ENCODE data around the gene BRD1.

DNA sequence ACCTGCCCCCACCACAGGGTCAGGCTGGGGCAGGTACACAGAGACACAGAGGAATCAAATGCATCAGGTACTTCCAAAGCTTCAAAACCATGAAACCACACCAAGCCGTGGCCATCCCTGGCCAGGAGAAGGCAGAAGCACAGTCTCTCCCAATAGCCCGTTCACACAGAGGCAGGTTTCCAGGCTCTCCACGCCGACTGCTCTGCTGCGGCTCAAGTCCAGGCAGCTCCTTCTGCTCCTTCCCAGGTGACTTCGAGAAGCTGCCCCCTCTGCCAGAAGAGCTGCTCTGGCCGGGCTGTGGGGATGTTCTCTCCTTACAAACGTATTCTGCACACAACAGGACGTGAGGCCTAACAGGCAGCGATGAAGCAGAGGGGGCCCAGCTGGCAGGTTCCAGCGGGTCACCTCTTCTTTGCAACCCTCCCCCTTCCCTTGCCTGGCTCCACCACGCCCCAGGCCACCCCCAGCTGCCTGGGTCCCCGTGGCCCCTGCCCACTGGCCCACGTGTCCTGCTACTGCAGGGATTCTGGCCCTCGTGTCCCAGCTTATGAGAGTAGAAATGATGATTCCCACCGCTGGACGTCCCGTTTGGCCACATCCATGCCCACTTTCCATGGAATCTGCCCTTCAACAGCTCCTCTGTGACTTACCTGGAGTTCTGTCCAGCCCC lies 26.1 kb downstream of the BRD1 start:
- TF ChIP-seq POLR2A (IDR thresholded peaks at IDR 0.05) (no peak), POLR2AphosphoS5 (IDR thresholded peaks at IDR 0.05) (no peak)
- TF ChIP-seq, protein P1, sequence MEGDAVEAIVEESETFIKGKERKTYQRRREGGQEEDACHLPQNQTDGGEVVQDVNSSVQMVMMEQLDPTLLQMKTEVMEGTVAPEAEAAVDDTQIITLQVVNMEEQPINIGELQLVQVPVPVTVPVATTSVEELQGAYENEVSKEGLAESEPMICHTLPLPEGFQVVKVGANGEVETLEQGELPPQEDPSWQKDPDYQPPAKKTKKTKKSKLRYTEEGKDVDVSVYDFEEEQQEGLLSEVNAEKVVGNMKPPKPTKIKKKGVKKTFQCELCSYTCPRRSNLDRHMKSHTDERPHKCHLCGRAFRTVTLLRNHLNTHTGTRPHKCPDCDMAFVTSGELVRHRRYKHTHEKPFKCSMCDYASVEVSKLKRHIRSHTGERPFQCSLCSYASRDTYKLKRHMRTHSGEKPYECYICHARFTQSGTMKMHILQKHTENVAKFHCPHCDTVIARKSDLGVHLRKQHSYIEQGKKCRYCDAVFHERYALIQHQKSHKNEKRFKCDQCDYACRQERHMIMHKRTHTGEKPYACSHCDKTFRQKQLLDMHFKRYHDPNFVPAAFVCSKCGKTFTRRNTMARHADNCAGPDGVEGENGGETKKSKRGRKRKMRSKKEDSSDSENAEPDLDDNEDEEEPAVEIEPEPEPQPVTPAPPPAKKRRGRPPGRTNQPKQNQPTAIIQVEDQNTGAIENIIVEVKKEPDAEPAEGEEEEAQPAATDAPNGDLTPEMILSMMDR (IDR thresholded peaks at IDR 0.05): no peak
